Retinal pigment epithelial cell (primary cell): ENCODE results near the gene GPRASP2.
"Not testable (repeated sequence)": the region's sequence is repeated elsewhere in the genome, so short reads cannot be mapped to it uniquely, and the experiment has no call there.

Experiments used
- DNase-seq: peaks from one replicate; pipeline ENCODE4 v3.0.0-alpha.2; 2010; ENCODE audit warnings: low read depth
- H3K4me3 ChIP-seq: 2 replicates; pipeline ENCODE4 v1.5.1; 2011; ENCODE audit warnings: mild to moderate bottlenecking, low read length, control low read depth, moderate library complexity
- CTCF ChIP-seq: conservative IDR thresholded peaks from 2 replicates; pipeline ENCODE4 v1.5.1; 2011; ENCODE audit warnings: low read depth, low read length, control low read depth, inconsistent platforms

The GPRASP2 gene

GRCh38 chrX:102712216-102712966, at the start of gene GPRASP2:
GPRASP2 (plus strand) TSS chrX:102712448; CDS start chrX:102714870, 2,422 bp downstream.
- no peak for DNase-seq
- TF ChIP-seq CTCF: no peak
- peak within 1 kb of the TSS; percentile 68 for H3K4me3 ChIP-seq

DNA sequence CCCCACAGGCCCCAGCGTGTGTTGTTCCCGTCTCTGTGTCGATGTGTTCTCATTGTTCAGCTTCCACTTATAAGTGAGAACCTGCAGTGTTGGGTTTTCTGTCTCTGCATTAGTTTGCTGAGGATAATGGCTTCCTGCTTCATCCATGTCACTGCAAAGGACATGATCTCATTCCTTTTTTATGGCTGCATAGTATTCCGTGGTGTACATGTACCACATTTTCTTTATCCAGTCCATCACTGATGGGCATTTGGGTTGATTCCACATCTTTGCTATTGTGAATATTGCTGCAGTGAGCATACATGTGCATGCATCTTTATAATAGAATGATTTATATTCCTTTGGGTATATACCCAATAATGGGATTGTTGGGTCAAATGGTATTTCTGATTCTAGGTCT, 48.4 kb upstream of the GPRASP2 start:
- not testable (repeated sequence) for H3K4me3 ChIP-seq, DNase-seq

- not testable (repeated sequence) for DNase-seq, H3K4me3 ChIP-seq
These were observed 45.2 kb upstream of the GPRASP2 start for GRCh38 chrX:102667034-102667433.

- DNase-seq: no peak
- no peak overlapping the region for H3K4me3 ChIP-seq
- TF ChIP-seq CTCF: no peak
These were observed 42.7 kb upstream of the GPRASP2 start for GRCh38 chrX:102669526-102669925.

GRCh38 chrX:102672856-102673255, 39.4 kb upstream of the GPRASP2 start:
- no peak for DNase-seq
- H3K4me3 ChIP-seq: no peak overlapping the region
- TF ChIP-seq CTCF: no peak

DNA sequence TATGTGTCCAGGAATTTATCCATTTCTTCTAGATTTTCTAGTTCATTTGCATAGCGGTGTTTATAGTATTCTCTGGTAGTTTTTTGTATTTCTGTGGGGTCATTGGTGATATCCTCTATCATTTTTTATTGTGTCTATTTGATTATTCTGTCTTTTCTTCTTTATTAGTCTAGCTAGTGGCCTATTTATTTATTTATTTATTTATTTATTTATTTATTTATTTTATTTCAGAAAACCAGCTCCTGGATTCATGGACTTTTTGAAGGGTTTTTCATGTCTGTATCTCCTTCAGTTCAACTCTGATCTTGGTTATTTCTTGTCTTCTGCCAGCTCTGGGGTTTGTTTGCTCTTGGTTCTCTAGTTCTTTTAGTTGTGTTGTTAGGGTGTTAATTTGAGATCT, 34.8 kb upstream of the GPRASP2 start:
- not testable (repeated sequence) for DNase-seq, H3K4me3 ChIP-seq

- no peak for DNase-seq
- no peak for TF ChIP-seq CTCF
- H3K4me3 ChIP-seq: no peak overlapping the region
These were observed 27.3 kb upstream of the GPRASP2 start for GRCh38 chrX:102684772-102685520.

DNA sequence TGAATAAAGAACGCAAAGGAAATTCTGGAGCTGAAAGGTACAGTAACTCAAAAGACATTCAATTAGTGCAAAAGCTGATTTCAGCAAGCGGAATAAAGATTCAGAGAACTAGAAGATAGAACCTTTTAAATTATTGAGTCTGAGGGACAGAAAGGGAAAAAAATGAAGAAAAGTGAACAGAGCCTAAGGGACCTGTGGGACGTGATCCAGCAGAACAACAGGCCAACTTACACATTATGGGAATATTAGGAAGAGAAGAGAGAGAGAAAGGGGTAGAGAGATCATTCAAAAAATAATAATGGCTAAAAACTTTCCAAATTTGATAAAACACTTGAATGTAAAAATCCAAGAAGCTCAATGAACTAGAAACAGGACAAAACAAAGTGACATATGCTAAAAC, 17.5 kb upstream of the GPRASP2 start:
- no peak overlapping the region for H3K4me3 ChIP-seq
- no peak for TF ChIP-seq CTCF
- DNase-seq: no peak
